ENCODE measurements around the gene DBT.

DNA sequence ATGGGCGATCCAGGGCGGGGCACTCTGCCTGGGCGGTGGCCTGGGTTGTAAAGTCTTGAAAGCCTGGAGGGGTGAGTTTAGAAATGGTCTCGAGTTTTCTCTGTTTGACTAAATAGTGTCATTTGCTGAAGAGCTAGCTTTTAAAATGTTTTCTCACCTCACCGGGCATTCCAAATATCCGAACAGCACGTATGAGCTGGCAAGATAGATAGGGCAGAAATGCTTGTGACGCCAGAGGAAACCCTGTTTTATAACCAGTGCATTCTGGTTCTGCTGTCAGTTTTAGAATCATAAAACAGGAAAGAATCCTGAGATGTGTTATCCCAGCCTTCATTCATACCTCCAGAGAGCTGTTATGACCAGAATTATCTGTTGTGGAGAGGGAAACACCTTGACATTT, 17.1 kb upstream of the DBT start:
- TF ChIP-seq GLIS3 (CRISPR knock-in tag; IDR thresholded peaks at IDR 0.05) (no peak), ZFP30 (CRISPR knock-in tag; IDR thresholded peaks at IDR 0.05) (no peak)

Data from SK-N-SH treated with all-trans-retinoic acid at 6 μM for 48 hours (cell line).